WTC11 (cell line): ENCODE data around the gene GUF1. TPM values are rescaled to one million over a fixed set of nuclear protein-coding genes. Genes with fewer than 3 reads are reported as not detected.

Source experiments
- ATAC-seq: fragments of 200-7000 bp; cut with Tn5 transposase; 2 replicates; pipeline ENCODE4 v1.10.0; 2021; ENCODE audit warnings: mild to moderate bottlenecking, moderate library complexity
- Bru-seq: library from RNA; stranded (reverse); fragments of 400-500 nt; gene quantifications from one replicate; lab custom pipeline; 2021; lab: Mats Ljungman, UMichigan
- CTCF ChIA-PET: fragments of 300-600 bp; sonication (Branson Sonifier 250); formaldehyde crosslinking; loops from one replicate; lab custom pipeline; 2021; ENCODE audit warnings: antibody characterized with exemption; lab: Charles Lee
- POLR2A ChIA-PET: fragments of 350-600 bp; sonication (Branson Sonifier 250); formaldehyde crosslinking; loops from one replicate; lab custom pipeline; 2021; ENCODE audit warnings: antibody characterized with exemption; lab: Charles Lee
- DNase-seq: peaks from one replicate; pipeline ENCODE4 v3.0.0; 2021; ENCODE audit warnings: low spot score
- H3K27ac Mint-ChIP-seq: 2 replicates; pipeline ENCODE4 v1.8.0; 2021; ENCODE audit warnings: mixed read lengths
- H3K27me3 Mint-ChIP-seq: 2 replicates; pipeline ENCODE4 v1.8.0; 2021; ENCODE audit warnings: low read depth, mild to moderate bottlenecking, moderate library complexity, mixed read lengths
- H3K36me3 Mint-ChIP-seq: 2 replicates; pipeline ENCODE4 v1.8.0; 2021; ENCODE audit warnings: mixed read lengths
- H3K4me1 Mint-ChIP-seq: 2 replicates; pipeline ENCODE4 v1.8.0; 2022; ENCODE audit warnings: mixed read lengths
- H3K4me3 Mint-ChIP-seq: 2 replicates; pipeline ENCODE4 v1.8.0; 2021; ENCODE audit warnings: mild to moderate bottlenecking, moderate library complexity, mixed read lengths
- H3K9me3 Mint-ChIP-seq: 2 replicates; pipeline ENCODE4 v1.8.0; 2021; ENCODE audit warnings: mixed read lengths
- ESRRA ChIP-seq: sonication (generic); formaldehyde crosslinking; IDR thresholded peaks from 2 replicates; pipeline ENCODE4 v1.8.1; 2022; ENCODE audit warnings: mild to moderate bottlenecking, missing genetic modification reagents, borderline replicate concordance
- ETV6 ChIP-seq: sonication (generic); formaldehyde crosslinking; IDR thresholded peaks from 2 replicates; pipeline ENCODE4 v1.8.1; 2022; ENCODE audit warnings: mild to moderate bottlenecking, missing genetic modification reagents
- GABPB1 ChIP-seq: sonication (generic); formaldehyde crosslinking; IDR thresholded peaks from 2 replicates; pipeline ENCODE4 v1.8.1; 2023; ENCODE audit warnings: mild to moderate bottlenecking, missing genetic modification reagents
- IRF2 ChIP-seq: sonication (generic); formaldehyde crosslinking; IDR thresholded peaks from 2 replicates; pipeline ENCODE4 v1.8.0; 2022; ENCODE audit warnings: low read depth, missing genetic modification reagents, borderline replicate concordance
- MXD4 ChIP-seq: fragments of 250-450 bp; sonication (Bioruptor Pico); IDR thresholded peaks from 2 replicates; pipeline ENCODE4 v1.8.0; 2021; ENCODE audit warnings: mild to moderate bottlenecking, moderate library complexity, borderline replicate concordance
- MYBL2 ChIP-seq: sonication (generic); formaldehyde crosslinking; IDR thresholded peaks from 2 replicates; pipeline ENCODE4 v1.8.1; 2023; ENCODE audit warnings: mild to moderate bottlenecking, moderate library complexity, missing genetic modification reagents
- NR2C2 ChIP-seq: sonication (generic); formaldehyde crosslinking; IDR thresholded peaks from 2 replicates; pipeline ENCODE4 v1.8.0; 2022; ENCODE audit warnings: mild to moderate bottlenecking, missing genetic modification reagents
- PRRX2 ChIP-seq: fragments of 250-450 bp; sonication (Bioruptor Pico); IDR thresholded peaks from 2 replicates; pipeline ENCODE4 v1.8.0; 2021; ENCODE audit warnings: mild to moderate bottlenecking
- SMAD3 ChIP-seq: sonication (generic); formaldehyde crosslinking; IDR thresholded peaks from 2 replicates; pipeline ENCODE4 v1.8.0; 2022; ENCODE audit warnings: missing genetic modification reagents, mild to moderate bottlenecking, borderline replicate concordance
- SMAD4 ChIP-seq: sonication (generic); formaldehyde crosslinking; IDR thresholded peaks from 2 replicates; pipeline ENCODE4 v1.8.0; 2022; ENCODE audit warnings: mild to moderate bottlenecking, missing genetic modification reagents
- SOX15 ChIP-seq: fragments of 250-450 bp; sonication (Bioruptor Pico); IDR thresholded peaks from 2 replicates; pipeline ENCODE4 v1.9.0; 2021; ENCODE audit warnings: mild to moderate bottlenecking
- TCF7 ChIP-seq: sonication (generic); formaldehyde crosslinking; IDR thresholded peaks from 2 replicates; pipeline ENCODE4 v1.8.0; 2022; ENCODE audit warnings: mild to moderate bottlenecking, low read depth, missing genetic modification reagents, moderate library complexity
- TP53 ChIP-seq: sonication (generic); formaldehyde crosslinking; IDR thresholded peaks from 2 replicates; pipeline ENCODE4 v1.8.1; 2023; ENCODE audit warnings: mild to moderate bottlenecking, missing genetic modification reagents
- ZNF232 ChIP-seq: sonication (generic); formaldehyde crosslinking; IDR thresholded peaks from 2 replicates; pipeline ENCODE4 v1.8.0; 2022; ENCODE audit warnings: mild to moderate bottlenecking, missing genetic modification reagents
- ZNF396 ChIP-seq: fragments of 250-450 bp; sonication (Bioruptor Pico); IDR thresholded peaks from 2 replicates; pipeline ENCODE4 v1.8.0; 2021; ENCODE audit warnings: mild to moderate bottlenecking, moderate library complexity, borderline replicate concordance
- long read RNA-seq, 3 experiments: library from RNA in 1 of 3; library from capped mRNA in 1 of 3; library from polyadenylated mRNA in 1 of 3; unstranded in 2 of 3; stranded (forward) in 1 of 3; transcript quantifications; one replicate each; pipeline ENCODE4 v2.0.0, GENCODE V29; 2021
- total RNA-seq: library from RNA; stranded (reverse); gene quantifications from 3 replicates; pipeline ENCODE4 v1.2.3, GENCODE V29; 2021
- TF ChIP-seq, protein P1 (sequence below): sonication (generic); formaldehyde crosslinking; IDR thresholded peaks from 2 replicates; pipeline ENCODE4 v1.8.1; 2023; ENCODE audit warnings: mild to moderate bottlenecking, missing genetic modification reagents
- TF ChIP-seq, protein P2 (sequence below): sonication (generic); formaldehyde crosslinking; IDR thresholded peaks from 2 replicates; pipeline ENCODE4 v1.8.0; 2022; ENCODE audit warnings: mild to moderate bottlenecking, missing genetic modification reagents
- TF ChIP-seq, protein P3 (sequence below): sonication (generic); formaldehyde crosslinking; IDR thresholded peaks from 2 replicates; pipeline ENCODE4 v1.8.1; 2022; ENCODE audit warnings: missing genetic modification reagents, borderline replicate concordance
- TF ChIP-seq, protein P4 (sequence below): sonication (generic); formaldehyde crosslinking; IDR thresholded peaks from 2 replicates; pipeline ENCODE4 v1.8.1; 2023; ENCODE audit warnings: mild to moderate bottlenecking, moderate library complexity, missing genetic modification reagents
- TF ChIP-seq, protein P5 (sequence below): sonication (generic); formaldehyde crosslinking; IDR thresholded peaks from 2 replicates; pipeline ENCODE4 v1.8.0; 2023; ENCODE audit warnings: missing genetic modification reagents
- TF ChIP-seq, protein P6 (sequence below): sonication (generic); formaldehyde crosslinking; IDR thresholded peaks from 2 replicates; pipeline ENCODE4 v1.8.1; 2022; ENCODE audit warnings: mild to moderate bottlenecking, missing genetic modification reagents, moderate library complexity, borderline replicate concordance
- TF ChIP-seq, protein P7 (sequence below): fragments of 250-450 bp; sonication (Bioruptor Pico); IDR thresholded peaks from 2 replicates; pipeline ENCODE4 v1.9.0; 2021; ENCODE audit warnings: moderate library complexity, mild to moderate bottlenecking, inconsistent platforms, borderline replicate concordance

GUF1 gene, protein sequence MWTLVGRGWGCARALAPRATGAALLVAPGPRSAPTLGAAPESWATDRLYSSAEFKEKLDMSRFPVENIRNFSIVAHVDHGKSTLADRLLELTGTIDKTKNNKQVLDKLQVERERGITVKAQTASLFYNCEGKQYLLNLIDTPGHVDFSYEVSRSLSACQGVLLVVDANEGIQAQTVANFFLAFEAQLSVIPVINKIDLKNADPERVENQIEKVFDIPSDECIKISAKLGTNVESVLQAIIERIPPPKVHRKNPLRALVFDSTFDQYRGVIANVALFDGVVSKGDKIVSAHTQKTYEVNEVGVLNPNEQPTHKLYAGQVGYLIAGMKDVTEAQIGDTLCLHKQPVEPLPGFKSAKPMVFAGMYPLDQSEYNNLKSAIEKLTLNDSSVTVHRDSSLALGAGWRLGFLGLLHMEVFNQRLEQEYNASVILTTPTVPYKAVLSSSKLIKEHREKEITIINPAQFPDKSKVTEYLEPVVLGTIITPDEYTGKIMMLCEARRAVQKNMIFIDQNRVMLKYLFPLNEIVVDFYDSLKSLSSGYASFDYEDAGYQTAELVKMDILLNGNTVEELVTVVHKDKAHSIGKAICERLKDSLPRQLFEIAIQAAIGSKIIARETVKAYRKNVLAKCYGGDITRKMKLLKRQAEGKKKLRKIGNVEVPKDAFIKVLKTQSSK
- total RNA-seq (37.6 to 38.8 TPM (median 37.8 TPM) in 3 replicates), Bru-seq, nascent RNA (percentile 97 among the genes with signal in this experiment)
- long read RNA-seq, experiment 1, full-length matches to known transcripts: 138 of 235 reads
- long read RNA-seq, experiment 1, partial matches to known transcripts: 25 of 235 reads
- long read RNA-seq, experiment 1, other reads (novel, unspliced or antisense): 72 of 235 reads
- long read RNA-seq, experiment 2, full-length matches to known transcripts: 12 of 51 reads
- long read RNA-seq, experiment 2, partial matches to known transcripts: 25 of 51 reads
- long read RNA-seq, experiment 2, other reads (novel, unspliced or antisense): 14 of 51 reads
- long read RNA-seq, experiment 3, full-length matches to known transcripts: 1 of 6 reads
- long read RNA-seq, experiment 3, partial matches to known transcripts: 1 of 6 reads
- long read RNA-seq, experiment 3, other reads (novel, unspliced or antisense): 4 of 6 reads

DNA sequence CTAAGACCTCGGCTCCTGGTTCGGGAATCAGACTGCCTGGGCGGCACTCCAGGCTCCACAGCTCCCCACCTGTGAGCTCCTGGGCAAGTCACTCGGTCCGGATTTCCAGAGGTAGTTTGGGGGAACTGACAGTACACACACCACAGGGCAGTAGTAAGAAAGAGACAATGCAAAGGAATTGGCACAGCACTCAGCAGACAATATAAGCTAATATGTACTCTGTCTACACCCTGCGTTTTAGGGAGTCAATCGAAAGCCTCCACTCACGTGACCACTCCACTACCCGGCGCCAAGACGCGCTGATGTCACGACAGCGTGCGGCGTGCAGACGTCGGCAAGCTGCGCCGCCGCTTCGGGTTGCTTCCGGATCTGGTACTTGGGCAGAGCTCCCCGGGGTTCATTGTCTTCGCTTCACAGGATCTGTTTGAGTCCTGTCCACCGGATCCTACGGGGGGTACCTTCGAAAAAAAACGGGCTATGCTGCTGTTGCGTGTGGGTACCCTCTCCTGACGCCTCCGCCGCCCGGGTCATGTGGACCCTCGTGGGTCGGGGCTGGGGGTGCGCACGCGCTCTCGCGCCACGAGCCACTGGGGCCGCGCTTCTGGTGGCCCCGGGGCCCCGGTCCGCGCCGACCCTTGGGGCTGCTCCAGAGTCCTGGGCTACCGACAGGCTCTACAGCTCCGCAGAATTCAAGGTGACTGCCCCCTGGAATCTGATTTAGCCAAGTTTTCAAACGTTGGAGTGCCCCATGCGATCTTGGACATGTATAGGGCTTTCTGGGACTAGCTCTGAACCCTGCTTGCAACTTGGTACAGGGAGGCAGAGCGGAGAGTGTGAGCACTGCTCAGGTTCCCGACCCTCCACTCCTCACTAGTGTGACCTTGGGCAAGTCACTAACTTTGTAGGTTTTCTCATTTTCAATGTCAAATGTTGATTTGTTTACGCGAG lies at the start of gene GUF1:
Gene GUF1 (plus strand): TSS at position 327 of the 948 bp plus-strand sequence. CDS start 203 bp downstream, at position 530.
- Mint-ChIP-seq H3K27ac (peak within 1 kb of the TSS; percentile 91), H3K4me3 (peak within 1 kb of the TSS; percentile 87), H3K36me3 (peaks cover 12% of the 10 kb centered on the region; the same call in 1 of the 2 replicates), H3K27me3 (peaks cover 3% of the 10 kb centered on the region; the same call in 1 of the 2 replicates), H3K4me1 (peaks cover 13% of the 10 kb centered on the region), H3K9me3 (no peaks in the 10 kb centered on the region)
- CTCF ChIA-PET: interaction anchor here (0.9 to 1.6 kb wide), 3 partner anchors 196 to 253 kb away, joined by 3 to 12 read pairs (median 3); partner anchors contain the start of gene KCTD8
- DNase-seq (peak; percentile 78), ATAC-seq (peak; percentile 93)
- POLR2A ChIA-PET: interaction anchor here (0.6 to 1.3 kb wide), 6 partner anchors 10 to 230 kb away, joined by 3 read pairs; partner anchors contain the start of gene KCTD8
- TF ChIP-seq, protein P1, sequence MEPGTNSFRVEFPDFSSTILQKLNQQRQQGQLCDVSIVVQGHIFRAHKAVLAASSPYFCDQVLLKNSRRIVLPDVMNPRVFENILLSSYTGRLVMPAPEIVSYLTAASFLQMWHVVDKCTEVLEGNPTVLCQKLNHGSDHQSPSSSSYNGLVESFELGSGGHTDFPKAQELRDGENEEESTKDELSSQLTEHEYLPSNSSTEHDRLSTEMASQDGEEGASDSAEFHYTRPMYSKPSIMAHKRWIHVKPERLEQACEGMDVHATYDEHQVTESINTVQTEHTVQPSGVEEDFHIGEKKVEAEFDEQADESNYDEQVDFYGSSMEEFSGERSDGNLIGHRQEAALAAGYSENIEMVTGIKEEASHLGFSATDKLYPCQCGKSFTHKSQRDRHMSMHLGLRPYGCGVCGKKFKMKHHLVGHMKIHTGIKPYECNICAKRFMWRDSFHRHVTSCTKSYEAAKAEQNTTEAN: 0 out of 2 replicates have a peak, but pooled peaks have one; percentile 66
- TF ChIP-seq PRRX2 (CRISPR knock-in tag) (no peak), ZNF396 (CRISPR knock-in tag) (no peak), ESRRA (CRISPR knock-in tag) (peak; percentile 13; the same call in 1 of the 2 replicates), SOX15 (CRISPR knock-in tag) (no peak), IRF2 (CRISPR knock-in tag) (no peak), SMAD4 (no peak), MYBL2 (CRISPR knock-in tag) (no peak), NR2C2 (CRISPR knock-in tag) (no peak), SMAD3 (no peak), TP53 (no peak), ZNF232 (no peak), MXD4 (CRISPR knock-in tag) (no peak), ETV6 (CRISPR knock-in tag) (no peak), TCF7 (CRISPR knock-in tag) (no peak), GABPB1 (CRISPR knock-in tag) (0 out of 2 replicates have a peak, but pooled peaks have one; percentile 31)
- TF ChIP-seq, protein P2, sequence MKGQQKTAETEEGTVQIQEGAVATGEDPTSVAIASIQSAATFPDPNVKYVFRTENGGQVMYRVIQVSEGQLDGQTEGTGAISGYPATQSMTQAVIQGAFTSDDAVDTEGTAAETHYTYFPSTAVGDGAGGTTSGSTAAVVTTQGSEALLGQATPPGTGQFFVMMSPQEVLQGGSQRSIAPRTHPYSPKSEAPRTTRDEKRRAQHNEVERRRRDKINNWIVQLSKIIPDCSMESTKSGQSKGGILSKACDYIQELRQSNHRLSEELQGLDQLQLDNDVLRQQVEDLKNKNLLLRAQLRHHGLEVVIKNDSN (CRISPR knock-in tag): peak; percentile 96
- TF ChIP-seq, protein P3, sequence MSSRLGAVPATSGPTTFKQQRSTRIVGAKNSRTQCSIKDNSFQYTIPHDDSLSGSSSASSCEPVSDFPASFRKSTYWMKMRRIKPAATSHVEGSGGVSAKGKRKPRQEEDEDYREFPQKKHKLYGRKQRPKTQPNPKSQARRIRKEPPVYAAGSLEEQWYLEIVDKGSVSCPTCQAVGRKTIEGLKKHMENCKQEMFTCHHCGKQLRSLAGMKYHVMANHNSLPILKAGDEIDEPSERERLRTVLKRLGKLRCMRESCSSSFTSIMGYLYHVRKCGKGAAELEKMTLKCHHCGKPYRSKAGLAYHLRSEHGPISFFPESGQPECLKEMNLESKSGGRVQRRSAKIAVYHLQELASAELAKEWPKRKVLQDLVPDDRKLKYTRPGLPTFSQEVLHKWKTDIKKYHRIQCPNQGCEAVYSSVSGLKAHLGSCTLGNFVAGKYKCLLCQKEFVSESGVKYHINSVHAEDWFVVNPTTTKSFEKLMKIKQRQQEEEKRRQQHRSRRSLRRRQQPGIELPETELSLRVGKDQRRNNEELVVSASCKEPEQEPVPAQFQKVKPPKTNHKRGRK (CRISPR knock-in tag): no peak
- TF ChIP-seq, protein P4, sequence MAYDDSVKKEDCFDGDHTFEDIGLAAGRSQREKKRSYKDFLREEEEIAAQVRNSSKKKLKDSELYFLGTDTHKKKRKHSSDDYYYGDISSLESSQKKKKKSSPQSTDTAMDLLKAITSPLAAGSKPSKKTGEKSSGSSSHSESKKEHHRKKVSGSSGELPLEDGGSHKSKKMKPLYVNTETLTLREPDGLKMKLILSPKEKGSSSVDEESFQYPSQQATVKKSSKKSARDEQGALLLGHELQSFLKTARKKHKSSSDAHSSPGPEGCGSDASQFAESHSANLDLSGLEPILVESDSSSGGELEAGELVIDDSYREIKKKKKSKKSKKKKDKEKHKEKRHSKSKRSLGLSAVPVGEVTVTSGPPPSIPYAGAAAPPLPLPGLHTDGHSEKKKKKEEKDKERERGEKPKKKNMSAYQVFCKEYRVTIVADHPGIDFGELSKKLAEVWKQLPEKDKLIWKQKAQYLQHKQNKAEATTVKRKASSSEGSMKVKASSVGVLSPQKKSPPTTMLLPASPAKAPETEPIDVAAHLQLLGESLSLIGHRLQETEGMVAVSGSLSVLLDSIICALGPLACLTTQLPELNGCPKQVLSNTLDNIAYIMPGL (CRISPR knock-in tag): 0 out of 2 replicates have a peak, but pooled peaks have one; percentile 58
- TF ChIP-seq, protein P5, sequence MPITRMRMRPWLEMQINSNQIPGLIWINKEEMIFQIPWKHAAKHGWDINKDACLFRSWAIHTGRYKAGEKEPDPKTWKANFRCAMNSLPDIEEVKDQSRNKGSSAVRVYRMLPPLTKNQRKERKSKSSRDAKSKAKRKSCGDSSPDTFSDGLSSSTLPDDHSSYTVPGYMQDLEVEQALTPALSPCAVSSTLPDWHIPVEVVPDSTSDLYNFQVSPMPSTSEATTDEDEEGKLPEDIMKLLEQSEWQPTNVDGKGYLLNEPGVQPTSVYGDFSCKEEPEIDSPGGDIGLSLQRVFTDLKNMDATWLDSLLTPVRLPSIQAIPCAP (CRISPR knock-in tag): no peak
- TF ChIP-seq, protein P6, sequence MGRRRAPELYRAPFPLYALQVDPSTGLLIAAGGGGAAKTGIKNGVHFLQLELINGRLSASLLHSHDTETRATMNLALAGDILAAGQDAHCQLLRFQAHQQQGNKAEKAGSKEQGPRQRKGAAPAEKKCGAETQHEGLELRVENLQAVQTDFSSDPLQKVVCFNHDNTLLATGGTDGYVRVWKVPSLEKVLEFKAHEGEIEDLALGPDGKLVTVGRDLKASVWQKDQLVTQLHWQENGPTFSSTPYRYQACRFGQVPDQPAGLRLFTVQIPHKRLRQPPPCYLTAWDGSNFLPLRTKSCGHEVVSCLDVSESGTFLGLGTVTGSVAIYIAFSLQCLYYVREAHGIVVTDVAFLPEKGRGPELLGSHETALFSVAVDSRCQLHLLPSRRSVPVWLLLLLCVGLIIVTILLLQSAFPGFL (CRISPR knock-in tag): no peak
- TF ChIP-seq, protein P7, sequence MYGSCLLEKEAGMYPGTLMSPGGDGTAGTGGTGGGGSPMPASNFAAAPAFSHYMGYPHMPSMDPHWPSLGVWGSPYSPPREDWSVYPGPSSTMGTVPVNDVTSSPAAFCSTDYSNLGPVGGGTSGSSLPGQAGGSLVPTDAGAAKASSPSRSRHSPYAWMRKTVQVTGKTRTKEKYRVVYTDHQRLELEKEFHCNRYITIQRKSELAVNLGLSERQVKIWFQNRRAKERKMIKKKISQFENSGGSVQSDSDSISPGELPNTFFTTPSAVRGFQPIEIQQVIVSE: no peak
